Neural crest cell (in vitro differentiated cells): ENCODE measurements around the gene RARB. TPM values are rescaled to one million over a fixed set of nuclear protein-coding genes. Genes with fewer than 3 reads are reported as not detected.

ENCODE experiments used
- DNase-seq: peaks from one replicate; pipeline ENCODE4 v3.0.0; 2021; ENCODE audit warnings: low read depth, mixed read lengths, low spot score
- H3K27ac Mint-ChIP-seq: one replicate; pipeline ENCODE4 v1.8.0; 2021; ENCODE audit warnings: mild to moderate bottlenecking, mixed read lengths; ENCODE audit not compliant: unreplicated experiment
- H3K27me3 Mint-ChIP-seq: 2 replicates; pipeline ENCODE4 v1.8.0; 2021; ENCODE audit warnings: low read depth, mild to moderate bottlenecking, mixed read lengths
- H3K36me3 Mint-ChIP-seq: 2 replicates; pipeline ENCODE4 v1.8.0; 2021; ENCODE audit warnings: low read depth, mild to moderate bottlenecking, mixed read lengths
- H3K4me1 Mint-ChIP-seq: 2 replicates; pipeline ENCODE4 v1.8.0; 2021; ENCODE audit warnings: mixed read lengths
- H3K4me3 Mint-ChIP-seq: one replicate; pipeline ENCODE4 v1.8.0; 2021; ENCODE audit warnings: mild to moderate bottlenecking, mixed read lengths
- H3K9me3 Mint-ChIP-seq: 2 replicates; pipeline ENCODE4 v1.8.0; 2021; ENCODE audit warnings: mixed read lengths
- total RNA-seq: library from RNA; stranded (reverse); gene quantifications from 2 replicates; pipeline ENCODE4 v1.2.1, GENCODE V29; 2021
- TF ChIP-seq, protein P1 (sequence below): fragments of 200-600 bp; sonication (generic); conservative IDR thresholded peaks from 2 replicates; pipeline ENCODE4 v1.5.0; 2021; ENCODE audit warnings: antibody characterized with exemption, mild to moderate bottlenecking

The RARB gene
- total RNA-seq, 1 donor from 2014 or later: 0.98 TPM

GRCh38 chr3:25554376-25554775 is 126.3 kb downstream of the RARB start:
- Mint-ChIP-seq H3K36me3 (no peaks in the 10 kb centered on the region), H3K27ac (no peak overlapping the region), H3K9me3 (peaks cover 7% of the 10 kb centered on the region), H3K4me3 (no peak overlapping the region), H3K27me3 (no peaks in the 10 kb centered on the region), H3K4me1 (no peaks in the 10 kb centered on the region)
- DNase-seq: no peak
- TF ChIP-seq, protein P1, sequence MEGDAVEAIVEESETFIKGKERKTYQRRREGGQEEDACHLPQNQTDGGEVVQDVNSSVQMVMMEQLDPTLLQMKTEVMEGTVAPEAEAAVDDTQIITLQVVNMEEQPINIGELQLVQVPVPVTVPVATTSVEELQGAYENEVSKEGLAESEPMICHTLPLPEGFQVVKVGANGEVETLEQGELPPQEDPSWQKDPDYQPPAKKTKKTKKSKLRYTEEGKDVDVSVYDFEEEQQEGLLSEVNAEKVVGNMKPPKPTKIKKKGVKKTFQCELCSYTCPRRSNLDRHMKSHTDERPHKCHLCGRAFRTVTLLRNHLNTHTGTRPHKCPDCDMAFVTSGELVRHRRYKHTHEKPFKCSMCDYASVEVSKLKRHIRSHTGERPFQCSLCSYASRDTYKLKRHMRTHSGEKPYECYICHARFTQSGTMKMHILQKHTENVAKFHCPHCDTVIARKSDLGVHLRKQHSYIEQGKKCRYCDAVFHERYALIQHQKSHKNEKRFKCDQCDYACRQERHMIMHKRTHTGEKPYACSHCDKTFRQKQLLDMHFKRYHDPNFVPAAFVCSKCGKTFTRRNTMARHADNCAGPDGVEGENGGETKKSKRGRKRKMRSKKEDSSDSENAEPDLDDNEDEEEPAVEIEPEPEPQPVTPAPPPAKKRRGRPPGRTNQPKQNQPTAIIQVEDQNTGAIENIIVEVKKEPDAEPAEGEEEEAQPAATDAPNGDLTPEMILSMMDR: no peak

DNA sequence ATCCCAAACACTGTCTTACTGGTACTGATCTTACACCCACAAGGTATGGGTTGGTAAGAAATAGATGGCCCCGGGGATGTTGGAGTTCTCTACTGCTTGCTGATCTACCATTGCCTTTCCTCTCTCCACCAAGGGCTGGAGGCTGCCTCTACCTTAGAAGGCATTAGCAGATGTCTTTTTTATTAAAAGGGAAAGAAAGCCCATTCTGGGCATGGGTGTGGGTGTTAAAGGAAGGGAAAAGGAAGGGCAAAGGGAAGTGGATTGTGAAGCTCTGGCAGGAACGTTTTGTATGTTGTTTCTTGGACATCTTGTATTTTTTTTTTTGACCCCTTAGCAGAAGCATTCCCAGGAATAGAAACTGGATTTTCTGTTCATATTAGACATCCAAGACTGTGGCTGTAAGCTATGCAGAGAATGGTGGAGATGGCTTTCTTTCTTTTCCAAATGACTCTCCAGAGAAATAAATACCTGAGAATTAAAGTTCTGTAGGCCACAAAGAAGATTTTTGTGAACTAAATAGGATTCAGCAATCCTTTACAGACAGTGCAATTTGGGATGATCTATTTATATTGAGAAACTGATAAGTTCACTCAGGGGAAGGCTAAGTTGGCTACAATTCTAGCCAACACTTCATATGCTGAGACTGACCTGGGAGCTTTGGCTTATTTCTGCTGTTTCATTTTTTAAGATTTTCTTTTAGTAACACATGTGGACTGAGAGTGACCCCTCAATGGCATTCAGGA is 127.8 kb downstream of the RARB start:
- TF ChIP-seq, protein P1: no peak
- Mint-ChIP-seq H3K9me3 (peaks cover 4% of the 10 kb centered on the region), H3K27ac (peak overlapping the region; percentile 51), H3K4me3 (no peak overlapping the region), H3K4me1 (no peaks in the 10 kb centered on the region), H3K36me3 (no peaks in the 10 kb centered on the region), H3K27me3 (no peaks in the 10 kb centered on the region)
- no peak for DNase-seq

DNA sequence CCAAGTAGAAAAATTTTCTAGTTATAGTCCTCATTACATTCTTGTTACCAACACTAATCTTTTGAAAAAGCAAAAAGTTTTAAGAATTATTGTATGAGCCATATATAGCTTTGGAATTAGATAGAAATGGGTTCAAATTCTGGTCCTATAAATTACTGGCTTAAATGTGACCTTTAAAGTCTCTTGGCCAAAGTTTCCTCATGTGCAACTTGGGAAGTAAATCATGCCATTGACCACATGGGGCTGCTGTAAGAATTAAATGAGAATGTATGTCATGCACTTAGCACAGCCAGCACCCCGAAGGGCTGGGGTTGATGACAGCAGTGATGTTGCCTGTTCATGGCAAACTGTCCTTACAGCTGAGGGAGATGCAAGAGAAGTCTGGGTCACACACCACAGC is 128.4 kb downstream of the RARB start:
- TF ChIP-seq, protein P1: no peak
- H3K4me3 Mint-ChIP-seq: no peak overlapping the region
- no peaks in the 10 kb centered on the region for H3K36me3 Mint-ChIP-seq
- no peak overlapping the region for H3K27ac Mint-ChIP-seq
- DNase-seq: no peak
- H3K9me3 Mint-ChIP-seq: peaks cover 4% of the 10 kb centered on the region
- H3K4me1 Mint-ChIP-seq: no peaks in the 10 kb centered on the region
- no peaks in the 10 kb centered on the region for H3K27me3 Mint-ChIP-seq

DNA sequence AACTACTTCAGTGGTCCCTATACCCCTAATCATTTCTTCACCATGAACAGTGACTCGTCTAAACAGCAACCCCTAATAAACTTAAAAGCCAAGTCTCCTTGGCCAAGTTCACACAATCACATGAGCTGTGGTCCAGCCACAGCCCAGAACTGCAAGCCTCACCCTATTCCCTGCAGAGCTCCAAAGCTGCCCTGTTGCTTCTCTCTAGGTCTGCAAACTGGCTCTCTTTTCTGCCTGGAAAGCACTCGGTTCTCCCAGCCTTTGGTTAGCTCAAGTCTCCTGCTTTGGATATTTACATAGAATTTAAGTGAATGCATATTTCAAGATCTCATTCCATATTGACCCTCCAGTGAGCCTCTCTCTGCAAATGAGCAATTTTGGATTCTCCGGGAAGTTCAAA is 129.6 kb downstream of the RARB start:
- TF ChIP-seq, protein P1: no peak
- Mint-ChIP-seq H3K9me3 (peaks cover 1% of the 10 kb centered on the region), H3K4me3 (no peak overlapping the region), H3K27me3 (no peaks in the 10 kb centered on the region), H3K27ac (no peak overlapping the region), H3K4me1 (no peaks in the 10 kb centered on the region), H3K36me3 (no peaks in the 10 kb centered on the region)
- DNase-seq: no peak

DNA sequence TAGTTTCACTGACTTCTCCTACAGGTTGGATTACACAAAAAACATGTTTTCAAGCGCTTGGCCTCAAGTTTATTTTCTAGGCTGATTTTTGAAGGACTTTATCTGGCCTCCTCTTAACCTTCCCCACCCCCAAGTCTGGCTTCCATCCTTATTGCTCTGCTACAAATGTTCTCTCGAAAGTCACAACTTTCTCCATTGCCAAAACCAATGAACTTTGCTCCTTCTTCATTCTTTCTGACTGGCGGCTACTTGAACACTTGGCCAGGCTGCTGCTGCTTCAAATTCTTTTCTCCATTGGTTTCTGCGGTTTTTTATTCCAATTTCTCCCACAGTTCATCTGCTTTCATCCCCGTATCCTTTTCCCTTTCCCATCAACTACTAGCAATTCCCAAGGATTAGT is 130.1 kb downstream of the RARB start:
- Mint-ChIP-seq H3K9me3 (no peaks in the 10 kb centered on the region), H3K4me3 (no peak overlapping the region), H3K27ac (no peak overlapping the region), H3K36me3 (no peaks in the 10 kb centered on the region), H3K27me3 (no peaks in the 10 kb centered on the region), H3K4me1 (no peaks in the 10 kb centered on the region)
- no peak for DNase-seq
- TF ChIP-seq, protein P1: no peak
